Measurements from ENCODE around the gene ITPR1.
A peak's percentile ranks its signal among the peaks of the same experiment; 100 is the strongest.

The ITPR1 gene

DNA sequence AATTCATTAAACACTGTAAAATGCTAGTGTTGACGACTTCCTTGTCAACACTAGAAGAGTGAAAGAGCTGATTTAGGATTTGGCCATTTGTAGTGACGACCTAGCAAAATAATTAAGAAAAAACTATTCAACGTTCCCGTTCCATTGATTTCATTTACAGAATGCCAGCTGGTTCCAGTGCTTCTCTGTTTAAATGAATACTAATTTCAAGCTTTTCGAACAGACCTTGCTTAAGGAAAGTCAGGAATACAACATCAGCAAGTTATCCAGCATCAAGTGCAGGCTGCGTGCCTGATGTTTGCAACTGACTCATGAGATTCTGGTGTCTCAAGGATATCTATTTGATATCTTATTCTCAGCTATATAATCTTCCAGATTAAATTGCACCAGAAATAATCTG lies 387.7 kb downstream of the ITPR1 start:
- DNase-seq, result no peak

DNA sequence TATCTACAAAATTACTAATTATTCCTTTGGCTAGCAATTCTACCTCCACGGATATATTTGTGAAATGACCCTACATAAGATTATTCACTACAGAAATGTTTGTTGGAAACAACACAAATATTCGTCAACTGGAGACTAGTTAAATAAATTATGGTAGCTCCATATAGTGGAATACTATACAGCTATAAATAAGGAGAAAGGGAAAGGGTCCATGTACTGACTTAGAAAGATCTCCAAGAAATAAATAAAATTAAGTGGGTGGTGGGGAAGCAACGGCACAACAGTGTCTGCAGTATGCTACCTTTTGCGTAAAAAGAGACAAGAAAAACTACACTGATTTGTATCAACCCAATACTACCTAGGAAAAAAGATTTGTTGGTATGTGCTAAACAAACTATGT lies 389.4 kb downstream of the ITPR1 start:
- DNase-seq, result no peak

- DNase-seq, result no peak
These were observed 389.9 kb downstream of the ITPR1 start for GRCh38 chr3:4883011-4883410.

- DNase-seq, result no peak
These were observed 391.7 kb downstream of the ITPR1 start for GRCh38 chr3:4884888-4885287.

DNA sequence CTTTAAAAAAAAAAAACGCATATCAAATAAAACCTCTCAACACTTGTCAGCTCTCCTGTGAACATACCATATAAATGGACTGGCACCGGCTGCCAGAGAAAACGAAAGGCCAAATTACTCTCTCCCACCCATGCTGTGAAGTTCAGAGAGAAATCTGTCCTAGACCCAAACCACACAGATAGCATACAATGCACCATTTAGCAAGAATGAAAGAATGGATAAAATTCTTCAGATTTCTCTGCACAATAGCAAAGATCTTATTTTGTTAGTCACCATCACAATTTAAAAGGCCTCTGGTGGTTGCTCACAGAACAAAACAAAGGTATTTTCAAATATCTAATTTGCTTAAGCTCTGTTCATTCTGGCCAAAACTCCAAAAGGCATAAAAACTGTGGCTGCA lies 392.2 kb downstream of the ITPR1 start:
- DNase-seq, result no peak

- DNase-seq, result no peak
These were observed 393.3 kb downstream of the ITPR1 start for GRCh38 chr3:4886448-4886847.

DNA sequence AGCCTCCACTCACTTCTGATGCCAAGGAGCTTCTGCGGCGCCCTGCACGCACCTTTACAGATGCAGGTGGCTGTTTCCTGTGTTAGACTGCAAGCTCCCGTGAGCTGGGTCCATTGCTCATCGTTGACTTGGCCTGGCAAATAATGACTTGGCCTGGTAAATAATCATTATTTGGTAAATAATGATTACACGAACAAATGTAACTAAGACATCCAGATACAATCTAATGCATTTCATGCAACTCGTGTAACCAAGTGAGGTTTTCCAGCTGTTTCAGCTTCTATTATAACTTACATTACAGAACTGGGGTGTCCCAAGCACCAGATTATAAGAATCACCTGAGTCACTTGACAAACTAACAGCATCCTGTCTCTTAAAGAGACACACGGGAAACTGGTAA lies 394.0 kb downstream of the ITPR1 start:
- DNase-seq, result no peak

GRCh38 chr3:4888913-4889846 lies 396.0 kb downstream of the ITPR1 start:
- peak; percentile 55 for DNase-seq

DNA sequence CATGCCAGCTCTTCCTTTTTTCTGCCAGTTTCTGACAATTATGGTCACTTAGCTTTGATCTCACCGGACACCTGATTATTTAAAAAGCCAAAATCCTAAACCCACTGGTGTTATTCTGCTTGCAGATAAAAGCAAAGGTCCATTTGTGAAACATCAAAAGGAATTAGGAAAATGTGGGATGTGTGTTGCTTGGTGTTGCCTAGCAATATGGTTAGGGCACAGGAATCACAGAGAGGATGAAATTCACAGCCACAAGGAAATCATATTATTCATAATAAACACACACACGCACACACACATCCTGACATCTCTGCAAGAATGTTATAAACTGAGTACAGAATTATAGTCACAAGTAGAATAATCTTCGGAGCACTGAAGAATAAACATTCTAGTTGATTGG lies 396.7 kb downstream of the ITPR1 start:
- DNase-seq, result no peak

GRCh38 chr3:4894891-4895530 lies 401.9 kb downstream of the ITPR1 start:
- no peak for DNase-seq

- no peak for DNase-seq
These were observed 402.7 kb downstream of the ITPR1 start for GRCh38 chr3:4895838-4896237.

Measured in CD4-positive, alpha-beta T cell treated with Interleukin-10 for 1 hour (primary cell).